IPS-18c (cell line): ENCODE results near the gene TPCN2.

Source experiments
- H3K4me3 ChIP-seq: 2 replicates; pipeline ENCODE4 v1.7.0; 2013; ENCODE audit warnings: low read depth, mild to moderate bottlenecking, low read length, moderate library complexity; ENCODE audit not compliant: insufficient read depth
- H3K9me3 ChIP-seq: one replicate; pipeline ENCODE4 v1.6.1; 2013; ENCODE audit warnings: mild to moderate bottlenecking, low read length, moderate library complexity; ENCODE audit not compliant: control insufficient read depth, insufficient read depth

Gene TPCN2

GRCh38 chr11:69008737-69009440 lies 39.8 kb upstream of the TPCN2 start:
- Histone ChIP-seq H3K4me3 (no peak overlapping the region), H3K9me3 (peaks cover 4% of the 10 kb centered on the region)

DNA sequence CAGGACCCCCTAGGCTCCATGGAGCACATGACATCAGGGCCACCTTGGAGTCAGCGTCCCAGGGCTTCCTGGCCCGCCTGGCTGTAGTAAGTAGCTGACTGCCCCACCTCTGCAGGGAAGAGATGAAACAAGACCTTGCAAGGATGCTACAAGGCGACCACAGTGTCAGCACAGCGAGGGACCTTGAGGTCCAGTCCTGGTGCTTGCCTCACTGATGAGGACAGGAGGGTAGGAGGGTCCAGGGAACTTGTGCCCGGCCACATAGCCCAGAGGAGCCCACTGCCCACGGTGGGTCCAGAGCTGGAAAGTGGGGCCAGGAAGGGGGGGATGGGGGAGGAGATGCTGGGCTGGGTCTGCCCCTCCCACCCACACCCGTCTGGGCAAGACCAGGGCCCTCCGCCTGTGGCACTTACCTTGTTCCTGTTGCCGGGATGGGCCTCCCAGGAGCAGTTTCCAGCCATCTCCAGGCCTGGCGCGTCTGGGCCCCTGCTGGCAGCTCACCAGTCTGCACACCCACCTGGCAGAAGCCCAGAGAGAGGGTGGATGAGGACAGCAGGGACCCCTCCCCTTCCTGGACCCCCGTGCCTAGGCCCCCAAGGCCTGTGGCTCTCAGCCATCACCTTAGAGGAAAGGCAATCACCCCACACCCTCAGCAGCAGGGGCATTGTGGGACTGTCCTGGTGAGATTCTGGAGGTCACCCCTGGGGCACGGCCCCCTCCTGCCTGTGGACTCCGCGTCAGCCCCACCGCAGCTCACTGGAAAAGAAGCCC lies 39.1 kb upstream of the TPCN2 start:
- Histone ChIP-seq H3K4me3 (no peak overlapping the region), H3K9me3 (peaks cover 4% of the 10 kb centered on the region)

DNA sequence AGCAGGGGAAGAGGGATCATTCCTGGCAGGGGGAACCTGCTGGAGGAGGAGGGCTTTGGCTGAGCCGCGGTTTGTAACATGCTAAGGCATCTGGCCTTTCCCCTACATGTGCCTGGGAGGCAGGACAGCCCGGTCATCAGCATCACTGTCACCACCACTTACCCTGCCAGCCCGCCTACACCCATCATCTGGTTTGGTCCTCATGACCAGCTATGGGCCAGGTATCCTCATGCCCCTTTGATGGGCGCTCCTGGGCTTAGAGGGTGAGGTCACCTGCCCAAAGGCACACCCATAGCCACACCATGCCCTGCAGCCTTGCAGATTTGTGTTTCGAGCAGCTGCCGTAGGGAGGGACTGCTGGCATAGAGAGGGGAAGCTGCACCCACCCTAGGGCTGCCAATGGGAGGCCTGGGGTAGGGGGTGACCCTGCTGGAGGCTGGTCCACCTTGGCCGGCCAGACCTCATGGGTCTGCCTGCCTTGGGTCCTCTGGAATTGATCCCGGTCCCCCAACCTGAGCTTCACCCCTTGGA lies 38.3 kb upstream of the TPCN2 start:
- no peak overlapping the region; the same call in 1 of the 2 replicates for H3K4me3 ChIP-seq
- H3K9me3 ChIP-seq, result peaks cover 6% of the 10 kb centered on the region

DNA sequence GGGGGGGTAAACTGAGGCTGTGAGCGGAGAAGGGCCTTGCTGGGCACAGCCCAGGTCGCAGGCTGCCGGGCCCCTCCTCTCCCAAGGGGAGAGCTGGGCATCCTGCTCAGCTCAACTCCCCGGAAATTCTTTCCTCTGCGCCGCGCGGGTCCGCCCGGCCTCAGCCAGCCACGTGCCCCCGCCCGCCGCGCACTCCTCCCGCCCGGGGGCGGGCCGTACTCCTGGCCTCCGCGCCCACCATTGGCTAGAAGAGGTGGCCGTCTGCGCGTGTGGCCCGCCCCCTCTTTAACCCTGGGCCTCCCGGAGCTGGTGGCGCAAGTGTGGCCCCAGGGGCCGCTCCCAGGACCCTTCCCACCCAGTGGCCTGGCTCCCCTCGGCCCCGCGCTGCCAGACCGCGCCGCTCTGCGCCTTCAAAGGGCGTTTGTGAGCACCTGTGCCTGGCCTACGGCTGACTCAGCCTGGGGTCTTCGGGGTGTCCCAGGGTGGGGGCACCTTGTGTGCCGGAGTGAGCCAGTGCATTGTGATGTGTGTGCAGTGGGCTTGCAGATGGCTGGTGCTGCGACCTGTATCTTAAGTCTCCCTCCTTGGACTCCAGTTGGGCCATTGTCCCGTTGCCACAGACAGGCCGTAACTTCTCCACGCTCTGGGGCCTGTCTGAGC lies 37.6 kb upstream of the TPCN2 start:
- Histone ChIP-seq H3K4me3 (peak overlapping the region; percentile 24), H3K9me3 (peaks cover 6% of the 10 kb centered on the region)

DNA sequence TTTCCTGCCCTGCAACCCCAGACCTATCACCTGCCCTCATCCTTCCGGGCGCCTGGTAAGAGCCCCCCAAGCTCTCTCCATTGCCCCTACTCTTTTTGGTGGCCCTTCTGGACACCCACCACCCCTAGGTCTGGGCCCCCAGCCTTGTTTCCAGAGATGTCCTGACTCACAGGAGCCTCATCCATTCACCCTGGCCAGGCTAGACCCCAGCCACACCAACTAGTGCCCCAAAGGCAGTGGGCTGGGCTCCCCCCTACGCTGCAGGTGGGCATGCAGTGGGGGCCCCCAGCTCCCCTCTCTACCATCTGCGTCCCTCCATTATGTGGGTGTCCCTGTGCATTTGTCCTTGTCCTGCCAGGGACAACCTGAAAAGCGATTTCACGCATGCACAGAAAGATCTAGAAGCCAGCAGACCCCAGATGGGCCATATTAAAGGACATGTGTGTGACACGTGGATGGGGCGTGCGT lies 37.1 kb upstream of the TPCN2 start:
- H3K9me3 ChIP-seq, result peaks cover 6% of the 10 kb centered on the region
- H3K4me3 ChIP-seq, result no peak overlapping the region

GRCh38 chr11:69012092-69013008 lies 36.4 kb upstream of the TPCN2 start:
- Histone ChIP-seq H3K9me3 (peaks cover 6% of the 10 kb centered on the region), H3K4me3 (peak overlapping the region; percentile 51)

GRCh38 chr11:69013009-69013951 lies 35.5 kb upstream of the TPCN2 start, which contains the start of gene MRGPRF:
TSS of gene MRGPRF (minus strand) at chr11:69013246. CDS start at chr11:69009901, 3,345 bp downstream.
- Histone ChIP-seq H3K4me3 (peak within 1 kb of the TSS; percentile 51), H3K9me3 (peaks cover 6% of the 10 kb centered on the region)

DNA sequence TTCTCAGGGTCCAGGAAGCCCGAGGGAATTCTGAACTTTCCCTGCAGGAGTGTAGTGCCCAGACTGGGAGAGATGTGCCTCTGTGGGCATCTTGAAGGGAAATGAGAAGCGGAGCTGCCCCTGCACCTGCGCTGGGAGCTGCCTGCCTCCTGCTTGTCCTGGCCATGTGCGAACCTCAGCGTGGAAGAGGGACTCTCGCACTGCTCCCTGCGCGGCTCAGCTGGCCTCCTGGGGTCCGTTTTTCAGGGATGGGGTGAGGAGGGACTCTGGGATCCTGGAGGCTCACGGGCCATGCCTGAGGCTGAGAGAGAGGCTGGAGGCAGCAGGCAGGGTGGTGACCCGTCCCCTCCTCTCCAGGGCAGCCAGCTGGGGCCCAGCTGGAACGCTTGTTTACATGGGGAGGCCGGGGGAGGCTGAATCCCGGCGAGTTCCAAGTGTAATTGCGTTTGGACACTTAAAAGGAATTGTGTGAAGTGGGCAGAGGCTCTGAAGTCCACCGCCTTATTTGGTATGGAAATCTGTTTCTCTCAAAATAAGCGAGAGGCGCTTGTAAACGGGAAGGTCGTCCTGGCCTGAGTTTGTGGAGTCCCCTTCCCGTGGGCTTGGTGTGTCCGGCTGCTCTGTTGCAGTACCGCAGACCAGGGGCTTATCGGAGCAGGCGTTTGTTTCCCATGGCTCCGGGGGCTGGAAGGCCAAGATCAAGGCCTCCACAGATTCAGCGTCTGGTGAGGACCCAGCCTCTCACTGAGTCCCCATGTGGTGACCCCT lies 34.5 kb upstream of the TPCN2 start:
- H3K4me3 ChIP-seq, result no peak overlapping the region; the same call in 1 of the 2 replicates
- H3K9me3 ChIP-seq, result peaks cover 6% of the 10 kb centered on the region

DNA sequence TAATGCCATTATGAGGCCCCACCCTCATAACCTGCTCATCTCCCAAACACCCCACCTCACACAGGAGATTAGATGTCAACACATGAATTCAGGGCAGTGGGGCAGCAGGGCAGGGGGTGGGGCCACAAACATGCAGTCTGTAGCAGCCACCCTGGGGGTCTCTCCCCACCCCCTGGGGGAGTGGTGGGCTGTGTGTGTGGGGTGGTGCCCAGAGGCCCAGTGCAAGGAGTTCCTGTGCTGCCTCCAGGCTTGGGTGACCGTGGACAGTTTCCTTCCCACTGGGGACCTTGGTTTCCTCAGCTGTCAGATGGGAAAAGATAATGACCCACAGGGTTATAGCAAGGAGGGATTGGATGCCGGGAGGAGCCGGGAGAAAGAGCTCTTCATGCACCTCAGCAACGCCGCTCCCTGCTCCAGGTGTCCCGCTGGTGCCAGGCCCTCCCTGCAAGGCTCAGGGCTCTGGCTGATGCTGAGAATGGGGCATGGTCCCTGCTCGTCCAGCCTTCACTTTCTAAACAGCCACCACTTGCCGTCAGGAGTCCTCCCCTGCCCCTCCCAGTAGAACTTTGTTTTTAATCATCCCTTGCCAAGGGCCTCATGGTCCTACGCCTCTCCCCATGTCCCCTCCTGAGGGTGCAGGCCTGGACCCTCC lies 33.7 kb upstream of the TPCN2 start:
- Histone ChIP-seq H3K9me3 (peaks cover 6% of the 10 kb centered on the region), H3K4me3 (no peak overlapping the region)

- peaks cover 5% of the 10 kb centered on the region for H3K9me3 ChIP-seq
- no peak overlapping the region for H3K4me3 ChIP-seq
These were observed 30.8 kb upstream of the TPCN2 start for GRCh38 chr11:69017951-69018350.

DNA sequence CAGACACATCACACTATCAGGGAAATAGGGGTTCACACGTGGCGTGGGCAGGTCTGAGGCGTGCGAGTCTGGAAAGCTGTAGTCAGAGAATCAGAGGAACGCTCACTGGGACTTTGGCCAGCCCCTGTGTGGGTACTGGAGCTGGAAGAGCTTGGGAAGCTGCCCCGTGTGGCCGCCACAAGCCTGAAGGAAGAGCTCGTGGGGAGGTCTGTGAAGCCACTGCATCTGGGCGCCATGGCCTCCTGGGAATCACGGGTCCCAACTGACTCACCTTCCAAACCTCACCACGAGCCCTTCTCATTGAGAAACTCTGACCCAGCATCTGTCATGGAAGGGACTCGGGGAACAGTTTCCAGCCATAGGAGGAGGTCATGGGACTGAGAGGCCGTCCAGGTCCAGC lies 29.8 kb upstream of the TPCN2 start:
- peaks cover 4% of the 10 kb centered on the region for H3K9me3 ChIP-seq

DNA sequence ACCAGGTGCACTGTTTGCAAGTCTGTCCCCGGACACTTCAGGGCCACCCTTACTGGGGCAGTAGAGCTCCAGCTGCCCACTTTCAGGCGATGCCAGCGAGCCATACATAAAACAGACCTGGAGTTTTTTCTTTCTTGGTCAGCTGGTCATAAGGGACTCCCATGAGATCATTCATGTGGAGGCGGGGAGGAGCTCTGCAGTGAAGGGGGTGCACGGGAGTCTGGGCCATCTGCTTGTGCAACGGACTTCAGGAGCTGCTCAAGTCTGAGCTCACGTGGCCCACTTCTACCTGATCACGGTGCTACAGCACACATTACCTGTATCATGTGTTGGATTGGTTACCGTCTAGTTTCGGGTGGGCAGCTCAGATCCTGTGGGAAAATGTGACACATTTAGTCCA lies 26.5 kb upstream of the TPCN2 start:
- Histone ChIP-seq H3K4me3 (no peak overlapping the region), H3K9me3 (peaks cover 2% of the 10 kb centered on the region)

More for the DNA sequence above, 29.8 kb upstream of the TPCN2 start:
- H3K4me3 ChIP-seq, result no peak overlapping the region

DNA sequence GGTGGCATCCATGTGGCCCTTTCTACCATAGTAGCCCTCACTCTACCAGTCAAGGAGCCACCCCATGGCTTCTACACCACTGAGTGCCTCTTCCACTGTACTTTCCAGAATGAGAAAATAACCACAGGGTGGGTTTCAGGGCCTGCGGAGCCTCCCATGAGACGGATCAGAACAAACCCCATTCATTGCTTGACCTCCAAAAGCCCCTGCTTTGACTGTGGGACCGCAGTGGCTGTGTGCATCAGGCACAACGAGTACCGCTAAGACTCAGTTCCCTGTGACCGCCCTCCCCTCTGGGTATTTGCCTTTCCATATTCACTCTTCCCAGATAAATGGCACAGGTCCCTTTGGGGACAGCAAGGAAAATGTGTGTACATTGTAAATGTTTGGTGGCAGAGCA lies 24.2 kb upstream of the TPCN2 start:
- Histone ChIP-seq H3K4me3 (no peak overlapping the region), H3K9me3 (peaks cover 2% of the 10 kb centered on the region)

GRCh38 chr11:69027704-69028372 lies 20.9 kb upstream of the TPCN2 start:
- no peak overlapping the region for H3K4me3 ChIP-seq

More at GRCh38 chr11:69027704-69028372, 20.9 kb upstream of the TPCN2 start:
- no peaks in the 10 kb centered on the region for H3K9me3 ChIP-seq
